HepG2 (cell line): ENCODE data around the gene ZFPM1. TPM values are rescaled to one million over a fixed set of nuclear protein-coding genes. Genes with fewer than 3 reads are reported as not detected.
A peak's percentile ranks its signal among the peaks of the same experiment; 100 is the strongest.

Experiments
- ATAC-seq: fragments of 200-7000 bp; cut with Tn5 transposase; 3 replicates; pipeline ENCODE4 v1.9.1; 2020; ENCODE audit warnings: mild to moderate bottlenecking, moderate library complexity
- BruUV-seq: library from RNA; stranded (reverse); fragments of 400-500 nt; replicated peaks from 2 replicates; lab custom pipeline; 2021; lab: Mats Ljungman, UMichigan
- CTCF ChIA-PET: fragments of 300-600 bp; formaldehyde crosslinking; extraction: SDS; loops from one replicate; lab custom pipeline; 2021; ENCODE audit warnings: low total read pairs, inconsistent platforms, low intra/inter-chr PET ratio; lab: Yijun Ruan, JAX
- POLR2A ChIA-PET: fragments of 350-600 bp; sonication (Branson Sonifier 250); formaldehyde crosslinking; loops from one replicate; lab custom pipeline; 2020; ENCODE audit warnings: antibody characterized with exemption, inconsistent platforms; lab: Yijun Ruan, JAX
- DNase-seq: peaks from one replicate; pipeline ENCODE4 v3.0.0-alpha.2; 2015; ENCODE audit warnings: low spot score
- FAIRE-seq: peaks from 3 replicates; lab custom pipeline; 2011; peaks lifted over from hg19 to GRCh38; lab: Jason Lieb, UNC
- H2AFZ ChIP-seq: one replicate; pipeline ENCODE4 v1.6.1; 2011; ENCODE audit warnings: low read length, inconsistent platforms
- H3K27ac ChIP-seq: fragments of 300-600 bp; 3 replicates; pipeline ENCODE4 v1.8.0; 2011; ENCODE audit warnings: mixed run types, mild to moderate bottlenecking, mixed read lengths, low read length, inconsistent platforms; ENCODE audit not compliant: insufficient read depth; ENCODE audit errors: extremely low read length
- H3K27me3 ChIP-seq, 2 experiments: fragments of 200-600 bp in 1 of 2; 2 replicates in 1 of 2; 3 replicates in 1 of 2; pipeline versions ENCODE4 v1.6.0 to v1.8.0; 2011; ENCODE audit warnings: low read length in 2 of 2, mild to moderate bottlenecking in 2 of 2, moderate library complexity in 2 of 2, inconsistent platforms in 1 of 2; ENCODE audit not compliant: insufficient read depth in 2 of 2, control insufficient read depth in 1 of 2
- H3K36me3 ChIP-seq, 2 experiments: fragments of 200-600 bp in 1 of 2; replicated peaks in 1 of 2; 2 replicates in 1 of 2; 3 replicates in 1 of 2; pipeline versions ENCODE4 v1.5.1 to v1.8.0; 2011; ENCODE audit warnings: low read length in 2 of 2, inconsistent platforms in 1 of 2; ENCODE audit not compliant: insufficient read depth in 2 of 2, control insufficient read depth in 1 of 2
- H3K4me1 ChIP-seq: 2 replicates; pipeline ENCODE4 v1.5.1; 2012; ENCODE audit warnings: low read length, inconsistent platforms; ENCODE audit not compliant: insufficient read depth
- H3K4me2 ChIP-seq: 2 replicates; pipeline ENCODE4 v1.6.0; 2011; ENCODE audit warnings: low read depth, low read length, inconsistent platforms
- H3K4me3 ChIP-seq, 3 experiments: fragments of 200-600 bp in 1 of 3; sonication (generic), shearing (Covaris generic) in 1 of 3; replicated peaks in 1 of 3; 2 replicates each; pipeline ENCODE4 v1.5.1; 2011 to 2016; ENCODE audit warnings: low read length in 3 of 3, inconsistent platforms in 2 of 3, low read depth in 2 of 3, mild to moderate bottlenecking in 2 of 3, control low read depth in 1 of 3, mixed read lengths in 1 of 3; ENCODE audit not compliant: insufficient read depth in 1 of 3
- H3K79me2 ChIP-seq: one replicate; pipeline ENCODE4 v1.6.1; 2011; ENCODE audit warnings: low read length, inconsistent platforms; ENCODE audit not compliant: insufficient read depth
- H3K9ac ChIP-seq: 2 replicates; pipeline ENCODE4 v1.6.0; 2011; ENCODE audit warnings: mild to moderate bottlenecking, low read depth, low read length, inconsistent platforms; ENCODE audit not compliant: insufficient read depth
- H3K9me3 ChIP-seq: 2 replicates; pipeline ENCODE4 v1.5.1; 2012; ENCODE audit warnings: mild to moderate bottlenecking, low read length
- H4K20me1 ChIP-seq: 2 replicates; pipeline ENCODE4 v1.6.0; 2011; ENCODE audit warnings: inconsistent platforms, mild to moderate bottlenecking, low read length, moderate library complexity; ENCODE audit not compliant: insufficient read depth
- AFF4 ChIP-seq: sonication (generic); formaldehyde crosslinking; IDR thresholded peaks from 2 replicates; pipeline ENCODE4 v1.4.0; 2020; ENCODE audit warnings: missing genetic modification reagents
- ATM ChIP-seq: fragments of 450-650 bp; IDR thresholded peaks from 2 replicates; pipeline ENCODE4 v1.7.1; 2017; ENCODE audit warnings: mild to moderate bottlenecking, borderline replicate concordance
- HIVEP1 ChIP-seq: sonication (generic); formaldehyde crosslinking; IDR thresholded peaks from 2 replicates; pipeline ENCODE4 v1.4.0; 2020; ENCODE audit warnings: mild to moderate bottlenecking, missing genetic modification reagents
- MAZ ChIP-seq, 2 experiments: sonication (generic) in 1 of 2; formaldehyde crosslinking in 1 of 2; IDR thresholded peaks; 2 replicates each; pipeline versions ENCODE4 v1.5.0 to v1.6.1; 2012 to 2020; ENCODE audit warnings: low read depth in 2 of 2, mild to moderate bottlenecking in 2 of 2, borderline replicate concordance in 1 of 2, improper control_type of control experiment in 1 of 2, low read length in 1 of 2, missing genetic modification reagents in 1 of 2, moderate library complexity in 1 of 2
- MTA1 ChIP-seq: sonication (generic); formaldehyde crosslinking; IDR thresholded peaks from 2 replicates; pipeline ENCODE4 v1.4.0; 2020; ENCODE audit warnings: missing genetic modification reagents, mild to moderate bottlenecking, borderline replicate concordance
- POGK ChIP-seq: sonication (generic); formaldehyde crosslinking; conservative IDR thresholded peaks from 2 replicates; pipeline ENCODE4 v1.8.0; 2022; ENCODE audit warnings: mild to moderate bottlenecking, moderate library complexity, missing genetic modification reagents
- SIN3B ChIP-seq: fragments of 150-350 bp; IDR thresholded peaks from 2 replicates; pipeline ENCODE4 v1.6.1; 2014; ENCODE audit warnings: low read length
- ZBTB38 ChIP-seq: sonication (generic); formaldehyde crosslinking; IDR thresholded peaks from 2 replicates; pipeline ENCODE4 v1.5.1; 2020; ENCODE audit warnings: mild to moderate bottlenecking, missing genetic modification reagents
- ZNF335 ChIP-seq: sonication (generic); formaldehyde crosslinking; IDR thresholded peaks from 2 replicates; pipeline ENCODE4 v1.4.0; 2020; ENCODE audit warnings: missing genetic modification reagents
- WGBS: methylation state at CpG from one replicate; pipeline ENCODE4 v1.1.6; 2017; ENCODE audit warnings: low lambda C conversion rate; 5-methylcytosine and 5-hydroxymethylcytosine counted together
- in situ Hi-C: cut with HindIII; loops from 2 replicates; pipeline ENCODE4 v1.10.0; 2017; ENCODE audit warnings: low pct_unique_long_range_greater_than_20kb; ENCODE audit not compliant: extremely low pct_ligation_motif_present
- intact Hi-C: fragments of 100-400 bp; cut with micrococcal nuclease; formaldehyde crosslinking; loops from one replicate; pipeline ENCODE4 v1.10.0; 2022; ENCODE audit not compliant: unreplicated experiment
- polyA plus RNA-seq, 8 experiments: library from polyadenylated mRNA; depleted of rRNA in 3 of 8; stranded (reverse) in 7 of 8; unstranded in 1 of 8; fragments of >200 nt; fragmentation: Illumina TruSeq in 4 of 8; extraction: Trizol in 4 of 8; gene quantifications; 2 replicates each; pipeline versions ENCODE4 v1.2.1 to v1.2.3, GENCODE V29; 2011 to 2016; ENCODE audit warnings: low read depth in 4 of 8, missing spikeins in 1 of 8, mixed read lengths in 1 of 8; ENCODE audit not compliant: insufficient read depth in 1 of 8
- total RNA-seq, 5 experiments: library from RNA; depleted of rRNA; stranded (reverse); fragments of >200 nt; fragmentation: Illumina TruSeq; extraction: Trizol; gene quantifications; 2 replicates each; pipeline ENCODE4 v1.2.3, GENCODE V29; 2016; ENCODE audit warnings: low read depth in 1 of 5
- TF ChIP-seq, protein P1 (sequence below): sonication (generic); formaldehyde crosslinking; IDR thresholded peaks from 2 replicates; pipeline ENCODE4 v1.8.1; 2022; ENCODE audit warnings: low read depth, mild to moderate bottlenecking, missing genetic modification reagents
- TF ChIP-seq, protein P2 (sequence below): conservative IDR thresholded peaks from 2 replicates; pipeline ENCODE4 v1.6.1; 2018; ENCODE audit warnings: missing genetic modification reagents

The ZFPM1 gene
- total and polyA plus RNA-seq, 2 of the 13 experiments (the other 11 are each of a cell fraction or from before 2014, with no cell fraction given), result 1.3 to 3.8 TPM

- 0 out of 3 replicates have a peak, but pooled peaks have one; percentile 1 for ATAC-seq
- WGBS, result 92% methylated on average over 9 of the region's 9 CpGs
- TF ChIP-seq POGK (CRISPR knock-in tag) (no peak), ATM (no peak), AFF4 (CRISPR knock-in tag) (no peak), ZBTB38 (no peak), HIVEP1 (CRISPR knock-in tag) (no peak), SIN3B (no peak), MTA1 (CRISPR knock-in tag) (0 out of 2 replicates have a peak, but pooled peaks have one; percentile 30), MAZ (IDR thresholded peaks at IDR 0.05; ENCODE audit: borderline replicate concordance, low read depth, low read length) (no peak), MAZ (CRISPR knock-in tag; IDR thresholded peaks at IDR 0.05; ENCODE audit: low read depth) (no peak), ZNF335 (CRISPR knock-in tag) (no peak)
- TF ChIP-seq, protein P1, sequence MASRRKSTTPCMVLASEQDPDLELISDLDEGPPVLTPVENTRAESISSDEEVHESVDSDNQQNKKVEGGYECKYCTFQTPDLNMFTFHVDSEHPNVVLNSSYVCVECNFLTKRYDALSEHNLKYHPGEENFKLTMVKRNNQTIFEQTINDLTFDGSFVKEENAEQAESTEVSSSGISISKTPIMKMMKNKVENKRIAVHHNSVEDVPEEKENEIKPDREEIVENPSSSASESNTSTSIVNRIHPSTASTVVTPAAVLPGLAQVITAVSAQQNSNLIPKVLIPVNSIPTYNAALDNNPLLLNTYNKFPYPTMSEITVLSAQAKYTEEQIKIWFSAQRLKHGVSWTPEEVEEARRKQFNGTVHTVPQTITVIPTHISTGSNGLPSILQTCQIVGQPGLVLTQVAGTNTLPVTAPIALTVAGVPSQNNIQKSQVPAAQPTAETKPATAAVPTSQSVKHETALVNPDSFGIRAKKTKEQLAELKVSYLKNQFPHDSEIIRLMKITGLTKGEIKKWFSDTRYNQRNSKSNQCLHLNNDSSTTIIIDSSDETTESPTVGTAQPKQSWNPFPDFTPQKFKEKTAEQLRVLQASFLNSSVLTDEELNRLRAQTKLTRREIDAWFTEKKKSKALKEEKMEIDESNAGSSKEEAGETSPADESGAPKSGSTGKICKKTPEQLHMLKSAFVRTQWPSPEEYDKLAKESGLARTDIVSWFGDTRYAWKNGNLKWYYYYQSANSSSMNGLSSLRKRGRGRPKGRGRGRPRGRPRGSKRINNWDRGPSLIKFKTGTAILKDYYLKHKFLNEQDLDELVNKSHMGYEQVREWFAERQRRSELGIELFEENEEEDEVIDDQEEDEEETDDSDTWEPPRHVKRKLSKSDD (CRISPR knock-in tag), result no peak
- TF ChIP-seq, protein P2, sequence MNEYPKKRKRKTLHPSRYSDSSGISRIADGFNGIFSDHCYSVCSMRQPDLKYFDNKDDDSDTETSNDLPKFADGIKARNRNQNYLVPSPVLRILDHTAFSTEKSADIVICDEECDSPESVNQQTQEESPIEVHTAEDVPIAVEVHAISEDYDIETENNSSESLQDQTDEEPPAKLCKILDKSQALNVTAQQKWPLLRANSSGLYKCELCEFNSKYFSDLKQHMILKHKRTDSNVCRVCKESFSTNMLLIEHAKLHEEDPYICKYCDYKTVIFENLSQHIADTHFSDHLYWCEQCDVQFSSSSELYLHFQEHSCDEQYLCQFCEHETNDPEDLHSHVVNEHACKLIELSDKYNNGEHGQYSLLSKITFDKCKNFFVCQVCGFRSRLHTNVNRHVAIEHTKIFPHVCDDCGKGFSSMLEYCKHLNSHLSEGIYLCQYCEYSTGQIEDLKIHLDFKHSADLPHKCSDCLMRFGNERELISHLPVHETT, result no peak
These were observed 76.5 kb downstream of the ZFPM1 start for GRCh38 chr16:88529596-88529995.

More at GRCh38 chr16:88529596-88529995, 76.5 kb downstream of the ZFPM1 start:
- Histone ChIP-seq H4K20me1 (no peaks in the 10 kb centered on the region; the same call in 1 of the 2 replicates), H3K36me3 (peaks cover 26 to 29% of the 10 kb centered on the region in 2 experiments; a peak in 4 of 5 replicates), H3K4me1 (peaks cover 29% of the 10 kb centered on the region), H3K27me3 (no peaks in the 10 kb centered on the region), H3K4me3 (no peak overlapping the region), H2AFZ (no peak overlapping the region), H3K27ac (no peak overlapping the region), H3K9ac (no peak overlapping the region), H3K4me2 (no peak overlapping the region), H3K79me2 (no peaks in the 10 kb centered on the region), H3K9me3 (no peaks in the 10 kb centered on the region)
- intact Hi-C loops (no loop called here), in situ Hi-C loops (no loop called here)
- ChIA-PET POLR2A (no interaction called here), CTCF (interaction anchor here (0.9 to 1.0 kb wide), 2 partner anchors 86 to 87 kb away, joined by 3 read pairs; no protein-coding TSS in a partner anchor)
- FAIRE-seq (no peak), DNase-seq (no peak)
- BruUV-seq, result no TSS peak
